Measurements from ENCODE around the gene C2orf92.
"Not testable (repeated sequence)": the region's sequence is repeated elsewhere in the genome, so short reads cannot be mapped to it uniquely, and the experiment has no call there.

The C2orf92 gene

DNA sequence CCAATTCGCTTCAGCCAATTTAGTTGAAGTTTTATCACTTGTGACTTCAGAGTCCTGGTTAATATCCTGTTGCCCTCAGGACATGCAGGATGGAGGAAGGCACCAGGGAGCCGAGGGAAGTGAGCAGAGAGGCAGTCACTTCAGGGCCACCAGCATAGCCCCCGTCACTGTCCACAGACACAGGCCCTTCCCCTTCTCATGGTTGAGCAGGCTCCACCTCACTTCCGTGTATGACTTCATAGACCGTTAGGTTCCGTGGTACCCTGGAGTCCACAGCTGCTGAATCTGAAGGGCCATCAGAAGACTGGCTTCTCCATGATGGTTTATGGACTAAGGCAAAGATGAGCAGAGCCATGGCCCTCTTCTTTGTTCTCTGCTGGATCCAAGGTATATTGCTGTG, at the start of gene C2orf92:
Gene C2orf92, plus strand, starts transcription at position 266 of the 400 bp plus-strand sequence. Its CDS starts 76 bp downstream, at position 342.
- no peak for DNase-seq

- DNase-seq: not testable (repeated sequence)
Observed at GRCh38 chr2:97620492-97620891, 49.0 kb upstream of the C2orf92 start.

DNA sequence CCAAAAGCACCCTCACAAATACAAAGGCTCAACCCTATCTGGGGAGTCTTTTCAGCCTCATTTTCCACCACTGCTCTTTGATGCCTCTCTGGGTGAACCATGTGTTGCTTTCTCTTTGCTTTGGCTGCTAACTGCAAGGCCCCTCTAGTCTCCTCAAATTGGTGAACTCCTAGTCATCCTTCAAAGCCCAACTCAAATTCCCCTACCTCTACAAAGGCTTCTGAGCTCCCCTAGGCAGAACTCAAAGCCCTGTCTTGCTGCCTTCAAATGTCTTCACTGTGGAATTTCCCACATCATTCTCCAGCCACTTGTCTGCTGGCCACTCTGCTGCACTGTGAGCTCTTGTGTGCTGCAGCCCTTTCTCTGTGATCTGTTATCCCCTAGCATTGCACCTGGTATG, 46.5 kb upstream of the C2orf92 start:
- not testable (repeated sequence) for DNase-seq

- not testable (repeated sequence) for DNase-seq
Observed at GRCh38 chr2:97625354-97626048, 44.0 kb upstream of the C2orf92 start.

DNA sequence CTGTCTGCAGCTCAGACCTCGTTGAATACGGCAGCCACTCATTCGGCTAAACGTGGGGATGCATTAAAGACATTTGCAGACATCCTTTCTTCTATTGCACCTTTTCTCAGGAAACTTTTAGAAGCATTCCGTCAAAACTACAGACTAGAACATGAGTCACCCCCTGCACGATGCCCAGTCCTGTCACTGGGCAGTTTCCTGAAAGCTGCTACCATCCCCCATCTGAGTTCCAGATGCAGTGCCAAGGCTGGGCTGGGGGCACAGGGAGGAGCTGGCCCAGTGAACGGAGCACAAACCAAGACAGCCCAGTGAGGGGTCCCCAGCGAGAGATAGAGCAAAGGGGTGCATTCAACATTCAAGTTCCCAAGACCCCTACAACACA, 43.5 kb upstream of the C2orf92 start:
- DNase-seq: not testable (repeated sequence)

DNA sequence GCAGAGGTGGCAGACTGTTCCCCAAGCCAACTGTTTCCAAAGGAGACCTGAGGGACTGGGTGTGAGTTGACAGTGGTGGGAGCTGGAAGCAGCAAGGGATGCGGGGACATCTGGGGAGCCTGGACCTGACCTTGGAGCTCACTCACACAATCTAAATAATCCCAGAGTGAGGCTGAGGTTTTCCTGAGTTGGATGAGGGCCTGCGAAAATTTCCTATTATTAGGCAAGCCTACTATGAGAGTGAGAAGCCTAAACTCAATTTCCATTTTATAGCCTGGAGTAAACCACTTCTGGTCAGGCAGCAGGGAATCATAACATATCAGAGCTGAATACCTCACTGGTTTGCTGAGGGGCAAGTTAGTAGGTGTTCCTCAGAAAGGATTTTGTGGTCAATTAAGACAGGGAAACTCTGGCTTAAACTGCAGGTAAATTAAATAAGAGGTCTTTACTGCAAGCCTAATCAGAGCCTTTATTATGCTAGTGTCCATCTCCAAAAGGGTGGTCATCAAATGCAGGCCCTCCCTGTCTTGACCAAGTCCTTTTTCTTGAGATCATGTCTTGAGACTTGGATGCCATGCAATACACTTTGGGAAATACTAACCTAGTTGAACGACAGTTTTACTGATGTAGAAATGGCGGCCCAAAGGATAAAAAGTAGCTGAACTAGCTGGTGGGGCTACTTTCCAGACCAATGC, 25.3 kb upstream of the C2orf92 start:
- DNase-seq: no peak

DNA sequence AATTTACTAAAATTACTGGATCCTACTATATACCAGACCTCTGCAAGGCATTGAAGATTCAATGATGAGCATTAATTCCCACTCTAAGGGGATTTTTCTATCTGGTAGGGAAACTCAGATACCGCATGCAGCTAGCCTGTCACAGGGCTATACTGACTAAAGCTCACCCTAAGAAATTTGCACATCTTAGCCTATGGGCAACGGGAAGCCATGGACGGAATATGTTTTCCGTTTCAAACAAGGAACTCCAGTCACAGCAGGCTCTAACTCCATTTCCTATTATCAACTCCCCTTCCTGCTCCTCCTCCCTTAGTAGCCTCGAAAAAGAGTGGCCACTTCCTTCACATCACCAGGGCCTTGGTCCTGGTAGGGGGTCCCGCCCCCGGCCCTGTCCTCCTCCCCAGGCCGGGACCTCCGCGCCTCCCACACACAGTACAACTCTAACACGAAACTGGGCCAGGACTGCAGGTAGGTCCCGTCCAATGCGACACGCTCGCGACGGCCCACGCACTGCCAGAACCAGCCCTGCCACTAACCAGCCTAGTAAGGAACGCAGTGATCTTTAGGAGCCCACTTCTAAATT, 24.3 kb upstream of the C2orf92 start:
- peak; percentile 9 for DNase-seq

GRCh38 chr2:97645695-97646629, 23.6 kb upstream of the C2orf92 start, which contains the start of gene COX5B:
Gene COX5B, plus strand, starts transcription at chr2:97646062. Its CDS starts 25 bp downstream, at chr2:97646087.
- peak; percentile 97 for DNase-seq

DNA sequence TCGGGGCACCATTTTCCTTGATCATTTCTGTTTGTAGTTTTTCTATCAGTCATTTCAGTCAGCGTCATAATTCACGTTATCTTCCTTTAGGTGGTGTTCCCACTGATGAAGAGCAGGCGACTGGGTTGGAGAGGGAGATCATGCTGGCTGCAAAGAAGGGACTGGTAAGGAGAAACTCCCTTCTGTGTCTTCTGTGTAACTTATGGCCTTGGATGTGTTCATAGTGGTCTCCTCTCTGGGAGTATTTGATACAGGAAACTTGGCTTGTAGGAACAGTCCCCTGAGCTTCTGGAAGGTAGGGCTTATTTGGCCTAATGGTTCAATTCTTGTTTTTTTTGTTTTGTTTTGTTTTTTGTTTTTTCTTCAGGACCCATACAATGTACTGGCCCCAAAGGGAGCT, 22.5 kb upstream of the C2orf92 start:
- DNase-seq: no peak

GRCh38 chr2:97651114-97651513, 18.4 kb upstream of the C2orf92 start:
- DNase-seq: no peak

DNA sequence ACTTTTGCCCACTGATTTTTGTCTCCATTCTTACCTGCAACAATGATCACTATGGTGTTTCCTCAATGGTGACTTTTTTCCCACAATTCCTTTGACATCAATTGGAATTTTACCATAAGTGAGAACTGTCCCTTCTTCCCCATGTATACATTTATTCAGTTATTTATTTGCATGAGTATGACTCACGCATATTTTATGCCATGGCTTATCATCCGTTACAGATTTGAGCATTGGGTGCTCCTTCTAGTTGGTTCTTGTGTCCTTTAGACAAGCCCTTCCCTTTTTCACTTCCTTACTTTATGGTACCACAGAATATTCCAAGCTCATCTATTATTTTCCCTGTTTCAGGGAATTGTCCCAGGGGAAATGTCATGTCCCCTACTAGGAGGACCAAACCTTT, 16.0 kb upstream of the C2orf92 start:
- DNase-seq: no peak

- DNase-seq: no peak
Observed at GRCh38 chr2:97653874-97654273, 15.6 kb upstream of the C2orf92 start.

- no peak for DNase-seq
Observed at GRCh38 chr2:97654309-97654708, 15.2 kb upstream of the C2orf92 start.

DNA sequence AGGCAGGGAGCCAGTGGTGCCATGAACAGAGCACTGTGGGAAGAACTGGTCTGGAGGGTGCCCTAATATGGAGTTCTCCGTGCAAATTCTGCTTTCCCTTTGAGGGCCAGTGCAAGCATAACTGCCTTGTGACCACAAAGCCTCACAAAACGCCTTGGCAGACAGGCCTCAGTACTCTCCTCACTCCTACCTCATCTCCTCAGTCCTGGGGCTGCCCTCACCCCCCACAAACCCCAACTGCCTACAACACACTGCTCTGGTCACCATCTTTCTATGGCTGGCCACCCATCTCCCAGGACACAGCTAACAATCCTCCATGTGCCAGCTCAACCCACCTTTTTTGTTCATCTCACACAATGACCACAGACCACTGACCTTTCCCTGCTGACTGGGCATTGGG, 14.7 kb upstream of the C2orf92 start:
- DNase-seq: no peak

DNA sequence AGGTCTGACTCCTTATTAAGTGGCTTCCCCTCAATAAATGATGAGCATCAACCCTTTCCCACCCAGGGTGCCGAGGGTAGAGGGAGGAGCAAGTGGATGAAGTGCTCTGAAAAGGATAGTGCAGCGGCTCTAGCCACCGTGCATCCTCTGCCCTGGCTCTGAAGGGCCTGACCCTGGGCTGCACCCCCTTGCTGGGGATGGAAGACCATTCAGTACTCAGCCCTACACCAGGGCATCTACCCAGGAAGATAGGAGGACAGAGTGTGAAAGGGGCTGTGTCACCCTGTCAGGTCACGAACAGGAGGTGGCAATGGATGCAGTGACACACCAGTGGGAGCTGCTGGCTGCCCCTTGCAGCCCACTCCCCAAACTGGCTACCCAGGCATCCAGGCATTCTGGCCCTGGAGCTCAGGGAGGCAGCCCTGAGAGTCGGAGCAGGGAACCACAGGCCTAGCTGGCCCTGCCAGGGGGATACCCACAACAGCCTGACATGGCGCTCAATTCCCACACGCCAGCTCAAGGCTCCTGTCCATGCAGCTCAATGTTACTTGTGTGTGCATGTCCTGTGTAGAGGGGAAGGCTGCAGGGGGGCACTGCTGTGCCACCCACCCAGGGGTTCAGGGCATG, 13.3 kb upstream of the C2orf92 start:
- no peak for DNase-seq

GRCh38 chr2:97656905-97657587, 12.5 kb upstream of the C2orf92 start:
- no peak for DNase-seq

- DNase-seq: no peak
Observed at GRCh38 chr2:97657986-97658690, 11.4 kb upstream of the C2orf92 start.

DNA sequence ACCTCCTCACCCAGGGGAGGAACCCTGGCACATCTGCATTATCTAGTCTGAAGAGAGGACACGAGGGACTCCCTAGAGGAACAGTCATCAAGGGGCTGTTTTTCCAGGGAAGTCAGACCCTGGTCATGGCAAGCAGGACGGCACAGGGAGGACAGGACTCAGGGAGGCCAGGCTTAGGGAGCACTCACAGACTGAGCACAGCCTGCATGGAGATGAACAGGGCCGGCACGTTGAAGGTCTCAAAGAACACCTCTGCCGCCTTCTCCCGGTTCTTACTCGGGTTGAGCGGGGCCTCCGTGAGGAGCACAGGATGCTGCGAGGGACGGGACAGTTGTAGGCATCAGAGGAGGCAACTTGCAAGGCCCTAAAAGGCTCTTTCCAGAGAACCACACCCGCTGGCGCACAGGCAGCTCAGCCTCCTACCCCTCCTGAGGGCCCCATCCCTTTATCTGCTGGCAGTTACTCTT, 10.8 kb upstream of the C2orf92 start:
- no peak for DNase-seq

DNA sequence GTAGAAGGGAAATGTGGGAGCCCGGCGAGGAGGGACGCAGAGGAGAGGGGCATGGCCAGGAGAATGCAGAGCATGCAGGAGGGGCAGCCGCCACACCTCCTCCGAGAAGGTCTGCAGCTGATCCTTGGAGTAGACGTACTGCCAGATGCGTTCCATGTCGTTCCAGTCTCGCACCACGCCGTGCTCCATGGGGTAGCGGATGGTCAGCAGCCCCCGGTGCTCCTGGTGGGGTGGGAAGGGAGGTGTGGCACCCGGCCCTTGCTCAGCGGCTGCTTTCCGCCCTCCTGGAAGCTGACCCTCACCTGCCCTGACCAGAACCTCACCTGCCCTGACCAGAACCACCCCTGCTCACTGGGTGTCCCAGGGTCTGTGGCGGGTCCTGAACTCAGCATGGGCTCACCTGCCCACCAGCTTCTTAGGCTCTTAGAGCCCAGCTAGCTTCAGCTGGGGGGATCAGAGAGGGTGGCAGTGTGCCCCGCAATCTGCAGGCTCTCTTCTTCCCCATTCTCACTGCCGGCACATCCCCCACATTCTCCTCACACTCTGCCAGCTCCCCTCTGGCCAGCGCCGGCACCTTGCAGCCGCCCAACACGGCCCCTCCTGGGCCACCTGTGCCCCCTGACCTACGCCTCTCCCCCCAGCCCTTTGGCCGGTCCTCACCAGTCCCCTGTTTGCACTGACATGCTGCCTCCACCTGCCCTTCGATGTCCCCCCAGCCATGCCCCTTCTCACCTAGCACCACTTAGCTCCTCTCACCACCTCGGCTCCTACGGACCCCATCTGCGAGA, 10.1 kb upstream of the C2orf92 start:
- no peak for DNase-seq

All from fibroblast of skin of right biceps (primary cell).